Fibroblast of villous mesenchyme (primary cell): ENCODE results near the gene MBOAT1. TPM values are rescaled to one million over a fixed set of nuclear protein-coding genes. Genes with fewer than 3 reads are reported as not detected.

Source experiments
- DNase-seq: peaks from one replicate; pipeline ENCODE4 v3.0.0-alpha.2; 2010; ENCODE audit warnings: low read depth
- H3K4me3 ChIP-seq: 2 replicates; pipeline ENCODE4 v1.5.1; 2011; ENCODE audit warnings: low read depth, mild to moderate bottlenecking, low read length
- total RNA-seq: library from RNA; depleted of rRNA; stranded (reverse); fragments of >200 nt; gene quantifications from 2 replicates; pipeline ENCODE4 v1.2.3, GENCODE V29; 2012
- TF ChIP-seq, protein P1 (sequence below): IDR thresholded peaks from 2 replicates; pipeline ENCODE4 v1.5.1; 2012; ENCODE audit warnings: low read depth, mild to moderate bottlenecking, low read length; ENCODE audit not compliant: insufficient read depth

Gene MBOAT1
- total RNA-seq, 1 donor, result 22.9 TPM

DNA sequence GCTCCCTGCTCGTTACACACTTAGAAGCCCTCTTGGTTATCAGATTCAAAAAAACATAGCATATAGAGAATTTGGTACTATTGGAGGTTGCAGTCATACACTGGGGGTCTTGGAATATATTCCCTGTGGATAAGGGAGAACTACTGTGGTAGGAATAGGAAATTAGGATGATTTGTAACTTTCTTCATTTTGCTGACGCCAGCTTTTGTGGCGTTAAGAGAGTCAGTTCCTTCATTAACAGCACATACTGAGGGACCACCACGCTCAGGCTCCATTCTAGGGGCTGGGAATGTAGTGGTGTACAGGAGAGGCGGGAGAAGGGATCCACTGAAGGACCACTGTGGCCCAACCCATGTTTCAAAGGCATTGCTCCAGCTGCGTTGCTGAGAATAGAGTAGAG, 140.3 kb downstream of the MBOAT1 start:
- TF ChIP-seq, protein P1, sequence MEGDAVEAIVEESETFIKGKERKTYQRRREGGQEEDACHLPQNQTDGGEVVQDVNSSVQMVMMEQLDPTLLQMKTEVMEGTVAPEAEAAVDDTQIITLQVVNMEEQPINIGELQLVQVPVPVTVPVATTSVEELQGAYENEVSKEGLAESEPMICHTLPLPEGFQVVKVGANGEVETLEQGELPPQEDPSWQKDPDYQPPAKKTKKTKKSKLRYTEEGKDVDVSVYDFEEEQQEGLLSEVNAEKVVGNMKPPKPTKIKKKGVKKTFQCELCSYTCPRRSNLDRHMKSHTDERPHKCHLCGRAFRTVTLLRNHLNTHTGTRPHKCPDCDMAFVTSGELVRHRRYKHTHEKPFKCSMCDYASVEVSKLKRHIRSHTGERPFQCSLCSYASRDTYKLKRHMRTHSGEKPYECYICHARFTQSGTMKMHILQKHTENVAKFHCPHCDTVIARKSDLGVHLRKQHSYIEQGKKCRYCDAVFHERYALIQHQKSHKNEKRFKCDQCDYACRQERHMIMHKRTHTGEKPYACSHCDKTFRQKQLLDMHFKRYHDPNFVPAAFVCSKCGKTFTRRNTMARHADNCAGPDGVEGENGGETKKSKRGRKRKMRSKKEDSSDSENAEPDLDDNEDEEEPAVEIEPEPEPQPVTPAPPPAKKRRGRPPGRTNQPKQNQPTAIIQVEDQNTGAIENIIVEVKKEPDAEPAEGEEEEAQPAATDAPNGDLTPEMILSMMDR, result no peak
- H3K4me3 ChIP-seq, result no peak overlapping the region
- DNase-seq, result no peak

DNA sequence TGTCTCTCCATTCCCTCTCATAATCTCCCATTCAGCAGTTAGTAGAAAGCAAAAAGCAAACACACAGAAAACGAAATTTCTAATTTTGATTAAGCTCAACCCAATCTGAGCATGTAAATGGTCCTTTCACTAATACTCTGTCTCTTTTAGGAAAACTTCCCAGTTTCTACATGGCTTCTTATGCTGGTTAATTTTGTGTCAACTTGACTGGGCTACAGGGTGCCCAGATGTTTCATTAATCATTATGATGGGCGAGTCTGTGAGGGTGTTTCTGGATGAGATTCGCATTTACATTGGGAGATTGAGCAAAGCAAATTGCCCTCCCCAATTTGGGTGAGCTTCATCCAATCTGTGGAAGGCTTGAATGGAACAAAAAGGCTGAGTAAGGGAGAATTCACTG, 142.2 kb downstream of the MBOAT1 start:
- TF ChIP-seq, protein P1, result no peak
- H3K4me3 ChIP-seq, result no peak overlapping the region
- no peak for DNase-seq

DNA sequence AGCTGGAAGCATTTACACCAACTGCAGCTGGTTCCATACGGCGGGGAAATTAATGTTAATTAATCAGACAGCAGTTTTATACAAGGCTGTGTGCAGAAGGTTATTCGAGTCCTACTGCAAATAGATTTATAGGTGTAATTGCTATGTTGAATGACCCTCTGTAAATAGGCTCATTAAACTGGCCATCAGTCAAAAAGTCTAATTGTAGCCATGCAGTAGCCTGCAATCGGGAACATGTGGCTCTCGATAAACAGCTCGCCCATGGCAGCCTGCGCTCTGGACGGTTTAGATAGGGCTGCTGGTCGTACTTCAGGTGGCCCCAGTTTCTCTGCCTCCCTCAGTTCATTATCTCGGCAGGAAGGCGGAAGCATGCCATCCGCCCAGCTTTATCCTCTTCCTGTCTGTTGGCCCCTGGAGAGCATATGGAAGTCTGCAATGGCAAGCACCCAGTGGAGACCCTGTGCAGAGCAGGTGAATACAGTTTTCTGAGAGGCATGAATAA, 143.2 kb downstream of the MBOAT1 start:
- H3K4me3 ChIP-seq, result no peak overlapping the region
- no peak for DNase-seq
- TF ChIP-seq, protein P1, result no peak

DNA sequence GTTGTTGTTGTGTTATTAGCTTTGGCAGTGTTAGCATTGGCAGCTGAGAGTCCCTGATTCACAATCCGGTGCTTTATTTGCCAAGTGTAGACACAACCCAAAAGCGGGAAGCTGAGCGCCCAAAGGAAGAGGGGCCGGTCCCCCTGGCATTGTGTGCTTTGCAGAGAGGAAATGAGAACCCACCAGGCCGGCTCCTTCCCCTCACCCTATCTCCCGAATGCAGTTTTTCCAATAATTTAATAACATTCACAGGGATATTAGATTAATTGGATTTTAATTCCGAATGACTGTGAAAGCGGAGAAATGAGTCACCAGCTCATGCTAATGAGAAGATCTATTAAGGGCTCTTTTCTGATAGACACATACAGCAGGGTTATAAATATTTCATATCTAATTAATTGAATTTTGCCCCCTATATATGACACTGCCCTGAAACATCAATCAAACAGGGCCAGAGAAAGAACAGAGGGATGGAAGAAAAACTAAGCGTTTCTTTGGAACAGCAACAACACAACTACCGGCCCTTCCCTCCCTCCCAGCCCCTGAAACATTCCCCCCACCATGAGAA, 143.8 kb downstream of the MBOAT1 start:
- no peak for DNase-seq
- no peak overlapping the region for H3K4me3 ChIP-seq
- TF ChIP-seq, protein P1, result no peak

DNA sequence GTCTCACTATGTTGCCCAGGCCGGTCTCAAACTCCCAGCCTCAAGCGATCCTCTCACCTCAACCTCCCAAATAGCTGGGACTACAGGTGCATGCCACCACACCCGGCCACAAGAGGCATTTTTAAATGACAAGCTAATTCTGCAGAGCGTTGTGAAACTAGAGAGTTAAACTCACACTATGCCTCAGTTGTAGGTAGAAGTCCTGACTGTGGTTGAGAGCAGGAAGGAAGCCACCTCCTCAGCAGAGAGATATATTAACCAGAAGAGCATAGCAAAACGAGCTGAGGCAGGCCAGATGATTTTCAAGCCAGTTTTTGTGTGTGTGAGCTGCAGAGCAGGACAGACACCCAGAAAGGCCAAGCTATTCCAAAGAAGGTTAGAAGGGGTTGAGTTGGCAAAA, 150.3 kb downstream of the MBOAT1 start:
- TF ChIP-seq, protein P1, result no peak
- DNase-seq, result no peak
- no peak overlapping the region for H3K4me3 ChIP-seq

DNA sequence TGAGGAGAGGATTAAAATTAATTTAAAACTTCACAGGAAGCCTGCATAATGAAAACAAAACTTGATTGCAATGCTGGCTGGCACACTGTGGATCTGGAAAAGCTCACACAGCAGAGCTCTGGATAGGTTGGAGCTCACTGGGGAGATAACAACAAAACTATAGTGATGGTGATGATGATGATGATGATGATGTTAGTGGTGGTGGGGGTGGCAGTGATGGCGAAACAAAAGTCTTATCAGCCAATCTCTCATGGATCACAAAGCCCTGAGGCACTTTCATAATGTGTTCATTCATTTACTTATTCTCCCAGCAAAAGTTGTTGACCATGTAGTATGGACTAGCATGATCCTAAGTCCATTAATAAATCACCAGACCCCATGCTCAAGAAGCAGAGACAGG, 152.0 kb downstream of the MBOAT1 start:
- DNase-seq, result no peak
- H3K4me3 ChIP-seq, result no peak overlapping the region
- TF ChIP-seq, protein P1, result no peak

DNA sequence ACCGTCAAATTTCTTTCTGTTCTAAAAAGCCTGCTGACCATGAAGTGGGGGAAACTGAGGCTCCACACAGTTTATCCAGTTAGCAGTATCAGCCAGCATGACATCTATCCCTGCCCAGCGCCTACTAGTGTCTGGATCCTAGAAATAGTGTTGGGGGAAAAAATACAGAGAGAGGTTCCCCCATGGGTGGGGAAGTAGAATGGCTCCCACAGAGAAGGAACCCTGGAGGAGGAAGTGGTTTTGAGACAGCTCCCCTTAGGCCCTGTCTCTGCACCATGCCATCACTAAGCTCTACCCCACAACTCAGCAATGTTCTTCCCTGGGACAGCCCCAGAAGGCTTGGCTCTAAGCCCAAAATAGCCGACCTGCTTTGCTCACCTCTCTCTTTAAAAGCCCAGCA, 153.4 kb downstream of the MBOAT1 start:
- H3K4me3 ChIP-seq, result no peak overlapping the region
- DNase-seq, result no peak
- TF ChIP-seq, protein P1, result no peak
